GM10248 (cell line): ENCODE data around the gene PEX10.

Experiments
- CTCF ChIA-PET: fragments of 300-600 bp; sonication (Branson Sonifier 250); formaldehyde crosslinking; extraction: SDS; loops from one replicate; lab custom pipeline; 2021; ENCODE audit warnings: antibody characterized with exemption; lab: Yijun Ruan, JAX
- POLR2A ChIA-PET: fragments of 350-650 bp; sonication (Branson Sonifier 250); formaldehyde crosslinking; extraction: SDS; loops from one replicate; lab custom pipeline; 2020; ENCODE audit warnings: antibody characterized with exemption; lab: Yijun Ruan, JAX
- DNase-seq: peaks from one replicate; pipeline ENCODE4 v3.0.0; 2012; ENCODE audit errors: extremely low spot score
- CTCF ChIP-seq: IDR thresholded peaks from 2 replicates; pipeline ENCODE4 v1.5.1; 2012; ENCODE audit warnings: mild to moderate bottlenecking, low read depth; ENCODE audit errors: extremely low read depth, missing control alignments, control extremely low read depth

Gene PEX10

GRCh38 chr1:2394761-2395160, 17.6 kb downstream of the PEX10 start:
- ChIA-PET CTCF (interaction anchor here (1.1 to 1.6 kb wide), 3 partner anchors 12 to 199 kb away, joined by 3 read pairs; no protein-coding TSS in a partner anchor), POLR2A (interaction anchor here (0.5 kb wide), 1 partner anchor 486 kb away, joined by 3 read pairs; no protein-coding TSS in a partner anchor)
- no peak for DNase-seq
- TF ChIP-seq CTCF: no peak

GRCh38 chr1:2394220-2394619, 18.1 kb downstream of the PEX10 start:
- no peak for TF ChIP-seq CTCF
- ChIA-PET POLR2A (interaction anchor here (0.5 kb wide), 1 partner anchor 485 kb away, joined by 3 read pairs; no protein-coding TSS in a partner anchor), CTCF (interaction anchor here (1.1 to 1.6 kb wide), 4 partner anchors 12 to 198 kb away, joined by 3 to 5 read pairs (median 3); no protein-coding TSS in a partner anchor)
- no peak for DNase-seq

- no peak for DNase-seq
- ChIA-PET POLR2A (no interaction called here), CTCF (interaction anchor here (0.8 to 1.6 kb wide), 5 partner anchors 11 to 198 kb away, joined by 3 to 5 read pairs (median 3); partner anchors contain the start of gene PEX10)
- TF ChIP-seq CTCF: no peak
Measured at GRCh38 chr1:2393471-2393877, 18.9 kb downstream of the PEX10 start.

GRCh38 chr1:2392686-2393085, 19.7 kb downstream of the PEX10 start:
- DNase-seq: no peak
- no peak for TF ChIP-seq CTCF
- ChIA-PET POLR2A (no interaction called here), CTCF (interaction anchor here (1.6 to 1.8 kb wide), 2 partner anchors 18 to 197 kb away, joined by 5 to 11 read pairs; partner anchors contain the start of gene FAAP20)

- POLR2A ChIA-PET: interaction anchor here (0.8 to 1.0 kb wide), 3 partner anchors 15 to 21 kb away, joined by 3 to 9 read pairs (median 4); partner anchors contain the start of gene PEX10
- CTCF ChIA-PET: interaction anchor here (0.8 to 1.9 kb wide), 10 partner anchors 9 to 197 kb away, joined by 3 to 15 read pairs (median 4); partner anchors contain the start of gene FAAP20
Measured at GRCh38 chr1:2391931-2392509, 20.3 kb downstream of the PEX10 start.

More at GRCh38 chr1:2391931-2392509, 20.3 kb downstream of the PEX10 start:
- no peak for TF ChIP-seq CTCF
- no peak for DNase-seq
